Measurements from ENCODE around the gene PPP3CB.

The PPP3CB gene

GRCh38 chr10:73410897-73411296 is 84.9 kb downstream of the PPP3CB start:
- no peak for TF ChIP-seq CTCF (IDR thresholded peaks at IDR 0.05)
- no peaks in the 10 kb centered on the region for H3K36me3 ChIP-seq
- peaks cover 17 to 22% of the 10 kb centered on the region in 2 experiments for H3K4me1 ChIP-seq (ENCODE audit: control insufficient read depth in 1 of 2, insufficient read depth in 1 of 2, low read depth in 1 of 2, low read length in 1 of 2)
- peaks cover 7% of the 10 kb centered on the region for H3K27me3 ChIP-seq
- H3K4me3 ChIP-seq (ENCODE audit: low read depth in 1 of 2, low read length in 1 of 2), result no peak overlapping the region
- no peaks in the 10 kb centered on the region for H3K9me3 ChIP-seq
- no peak overlapping the region for H3K27ac ChIP-seq

- Histone ChIP-seq H3K27me3 (no peaks in the 10 kb centered on the region), H3K27ac (no peak overlapping the region), H3K9me3 (no peaks in the 10 kb centered on the region), H3K4me1 (ENCODE audit: control insufficient read depth in 1 of 2, insufficient read depth in 1 of 2, low read depth in 1 of 2, low read length in 1 of 2) (peaks cover 9 to 15% of the 10 kb centered on the region in 2 experiments), H3K36me3 (no peaks in the 10 kb centered on the region), H3K4me3 (ENCODE audit: low read depth in 1 of 2, low read length in 1 of 2) (no peak overlapping the region)
- no peak for TF ChIP-seq CTCF (IDR thresholded peaks at IDR 0.05)
Measured at GRCh38 chr10:73408978-73409521, 86.8 kb downstream of the PPP3CB start.

- TF ChIP-seq CTCF (IDR thresholded peaks at IDR 0.05), result no peak
- Histone ChIP-seq H3K36me3 (no peaks in the 10 kb centered on the region), H3K4me1 (ENCODE audit: control insufficient read depth in 1 of 2, insufficient read depth in 1 of 2, low read depth in 1 of 2, low read length in 1 of 2) (peaks cover 6 to 11% of the 10 kb centered on the region in 2 experiments), H3K4me3 (ENCODE audit: low read depth in 1 of 2, low read length in 1 of 2) (no peak overlapping the region), H3K9me3 (no peaks in the 10 kb centered on the region), H3K27me3 (no peaks in the 10 kb centered on the region), H3K27ac (no peak overlapping the region)
Measured at GRCh38 chr10:73408061-73408460, 87.8 kb downstream of the PPP3CB start.

- Histone ChIP-seq H3K4me3 (ENCODE audit: low read depth in 1 of 2, low read length in 1 of 2) (no peak overlapping the region), H3K27ac (no peak overlapping the region), H3K9me3 (no peaks in the 10 kb centered on the region), H3K4me1 (ENCODE audit: control insufficient read depth in 1 of 2, insufficient read depth in 1 of 2, low read depth in 1 of 2, low read length in 1 of 2) (peaks cover under 1 to 5% of the 10 kb centered on the region in 2 experiments), H3K27me3 (no peaks in the 10 kb centered on the region), H3K36me3 (no peaks in the 10 kb centered on the region)
- no peak for TF ChIP-seq CTCF (IDR thresholded peaks at IDR 0.05)
Measured at GRCh38 chr10:73407495-73407894, 88.3 kb downstream of the PPP3CB start.

GRCh38 chr10:73406846-73407245 is 89.0 kb downstream of the PPP3CB start:
- Histone ChIP-seq H3K27ac (no peak overlapping the region), H3K27me3 (no peaks in the 10 kb centered on the region), H3K4me1 (ENCODE audit: control insufficient read depth in 1 of 2, insufficient read depth in 1 of 2, low read depth in 1 of 2, low read length in 1 of 2) (no peaks in the 10 kb centered on the region), H3K36me3 (no peaks in the 10 kb centered on the region), H3K4me3 (ENCODE audit: low read depth in 1 of 2, low read length in 1 of 2) (no peak overlapping the region), H3K9me3 (no peaks in the 10 kb centered on the region)
- TF ChIP-seq CTCF (IDR thresholded peaks at IDR 0.05), result no peak

GRCh38 chr10:73405556-73405955 is 90.3 kb downstream of the PPP3CB start:
- Histone ChIP-seq H3K27me3 (no peaks in the 10 kb centered on the region), H3K27ac (no peak overlapping the region), H3K9me3 (no peaks in the 10 kb centered on the region), H3K4me1 (ENCODE audit: control insufficient read depth in 1 of 2, insufficient read depth in 1 of 2, low read depth in 1 of 2, low read length in 1 of 2) (no peaks in the 10 kb centered on the region), H3K36me3 (no peaks in the 10 kb centered on the region), H3K4me3 (ENCODE audit: low read depth in 1 of 2, low read length in 1 of 2) (no peak overlapping the region)
- no peak for TF ChIP-seq CTCF (IDR thresholded peaks at IDR 0.05)
